DMS153 treated with DMSO at 0.1 percent for 48 hours (cell line): ENCODE results near the gene LAIR1.
"Not testable (repeated sequence)": the region's sequence is repeated elsewhere in the genome, so short reads cannot be mapped to it uniquely, and the experiment has no call there.

Source experiments
- DNase-seq: peaks from one replicate; lab custom pipeline; 2025; ENCODE audit not compliant: unreplicated experiment; lab: John Stamatoyannopoulos, UW

Gene LAIR1, protein sequence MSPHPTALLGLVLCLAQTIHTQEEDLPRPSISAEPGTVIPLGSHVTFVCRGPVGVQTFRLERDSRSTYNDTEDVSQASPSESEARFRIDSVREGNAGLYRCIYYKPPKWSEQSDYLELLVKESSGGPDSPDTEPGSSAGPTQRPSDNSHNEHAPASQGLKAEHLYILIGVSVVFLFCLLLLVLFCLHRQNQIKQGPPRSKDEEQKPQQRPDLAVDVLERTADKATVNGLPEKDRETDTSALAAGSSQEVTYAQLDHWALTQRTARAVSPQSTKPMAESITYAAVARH

DNA sequence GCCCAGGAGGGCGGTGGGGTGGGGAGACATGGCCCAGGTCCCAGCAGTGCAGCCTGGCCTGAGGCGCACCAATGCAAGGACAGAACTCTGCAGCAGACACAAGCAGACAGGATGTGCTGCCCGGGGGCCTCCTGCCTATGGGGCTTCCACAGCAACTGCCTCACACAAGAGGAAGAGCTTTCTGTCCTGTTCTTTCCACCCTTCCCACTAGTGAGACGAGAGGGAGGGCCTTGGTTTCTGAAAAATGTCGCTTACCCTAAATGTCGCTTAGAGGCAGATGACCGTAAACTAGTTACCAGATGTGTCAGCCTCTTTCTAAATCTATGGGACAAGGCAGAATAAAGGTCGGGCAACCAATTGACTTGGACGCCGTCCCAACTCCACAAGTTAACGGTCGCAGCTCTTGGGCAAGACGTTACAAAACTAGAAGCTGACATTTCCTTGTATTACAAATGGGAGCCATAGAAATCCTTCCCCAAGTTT is at the start of gene LAIR1:
Gene LAIR1, minus strand, starts transcription at position 157 of the 483 bp plus-strand sequence. Its CDS starts 127 bp downstream, at position 30.
- no peak for DNase-seq

DNA sequence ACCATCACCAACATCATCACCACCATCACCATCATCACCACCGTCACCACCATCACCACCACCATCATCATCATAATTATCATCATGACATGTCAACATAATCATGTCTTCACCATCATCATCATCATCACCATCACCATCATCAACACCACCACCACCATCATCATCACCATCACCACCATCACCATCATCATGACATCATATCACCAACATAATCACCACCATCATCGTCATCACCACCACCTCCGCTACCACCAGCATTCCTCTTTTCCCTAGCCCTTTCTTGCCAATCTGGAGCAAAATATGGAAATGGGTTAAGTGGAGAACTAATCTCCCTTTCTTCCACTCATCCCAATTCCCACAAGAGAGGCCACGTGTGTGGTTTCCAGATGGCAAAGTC is 49.4 kb upstream of the LAIR1 start:
- no peak for DNase-seq

DNA sequence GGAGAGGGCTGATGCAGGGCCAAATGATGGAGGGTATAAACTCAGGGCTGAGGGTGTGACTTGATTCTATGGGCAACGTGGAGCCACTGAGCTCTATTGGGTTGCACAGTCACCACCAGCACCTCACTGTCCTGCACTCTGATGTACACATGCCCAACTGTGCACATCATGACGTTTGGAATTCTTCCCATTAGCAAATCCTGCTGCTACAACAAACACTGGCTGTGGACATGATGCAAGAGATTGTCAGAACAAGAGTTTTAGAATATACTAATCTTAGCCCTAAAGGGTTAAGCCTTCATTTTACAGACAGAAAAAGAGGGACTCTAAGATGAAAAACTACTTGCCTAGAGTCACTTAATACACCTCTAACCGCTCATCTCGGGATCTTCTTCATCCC is 48.1 kb upstream of the LAIR1 start:
- DNase-seq: no peak

DNA sequence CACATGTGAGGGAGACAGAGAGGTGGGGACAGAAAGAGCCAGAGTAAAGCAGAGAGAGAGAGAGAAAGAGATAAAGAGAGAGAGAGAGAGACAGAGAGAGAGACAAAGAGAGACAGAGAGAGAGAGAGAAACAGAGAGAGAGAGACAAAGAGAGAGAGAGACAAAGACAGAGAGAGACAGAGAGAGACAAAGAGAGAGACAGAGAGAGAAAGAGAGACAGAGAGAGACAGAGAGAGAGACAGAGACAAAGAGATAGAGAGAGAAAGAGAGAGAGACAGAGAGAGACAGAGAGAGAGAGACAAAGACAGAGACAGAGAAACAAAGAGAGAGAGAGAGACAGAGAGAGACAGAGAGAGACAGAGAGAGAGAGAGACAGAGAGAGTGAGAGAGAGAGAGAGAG is 46.3 kb upstream of the LAIR1 start:
- no peak for DNase-seq

DNA sequence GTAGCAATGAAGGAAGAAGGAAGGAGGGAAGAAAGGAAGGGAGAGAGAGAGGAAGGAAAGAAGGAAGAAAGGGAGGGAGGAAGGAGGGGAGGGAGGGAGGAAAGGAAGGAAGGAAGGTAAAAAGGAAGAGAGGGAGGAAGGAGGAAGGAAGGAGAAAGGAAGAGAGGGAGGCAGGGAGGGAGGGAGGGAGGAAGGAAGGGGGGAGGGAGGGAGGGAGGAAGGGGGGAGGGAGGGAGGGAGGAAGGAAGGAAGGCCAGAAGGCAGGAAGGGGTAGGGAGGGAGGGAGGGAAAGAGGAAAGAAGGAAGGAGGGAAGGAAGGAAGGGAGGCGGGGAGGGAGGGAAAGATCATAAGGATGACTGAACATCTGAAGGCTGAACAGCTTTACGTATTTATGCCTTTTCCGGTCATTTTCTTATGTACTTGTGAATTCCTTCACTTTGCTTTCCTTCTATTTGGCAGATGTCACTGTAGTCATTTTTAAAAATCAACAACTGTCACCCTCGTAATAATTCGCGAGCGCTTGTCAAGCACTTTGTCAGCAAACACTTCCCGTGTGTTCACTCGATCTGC is 43.8 kb upstream of the LAIR1 start:
- DNase-seq: no peak

DNA sequence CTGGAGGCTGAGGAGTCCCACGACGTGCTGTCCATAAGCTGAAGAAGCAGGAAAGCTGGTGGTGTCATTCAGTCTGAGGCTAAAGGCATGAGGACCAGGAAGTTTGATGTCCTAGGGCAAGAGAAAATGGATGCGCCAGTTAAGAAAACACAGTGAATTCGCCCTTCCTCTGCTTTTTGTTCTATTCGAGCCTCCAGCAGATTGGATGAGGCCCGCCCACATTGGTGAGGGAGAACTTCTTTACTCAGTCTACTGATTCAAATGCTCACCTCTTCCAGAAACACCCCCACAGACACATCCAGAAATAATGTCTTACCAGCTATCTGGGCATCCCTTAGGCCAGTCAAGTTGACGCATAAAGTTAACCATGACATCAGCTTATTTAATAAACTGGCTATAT is 43.0 kb upstream of the LAIR1 start:
- no peak for DNase-seq

DNA sequence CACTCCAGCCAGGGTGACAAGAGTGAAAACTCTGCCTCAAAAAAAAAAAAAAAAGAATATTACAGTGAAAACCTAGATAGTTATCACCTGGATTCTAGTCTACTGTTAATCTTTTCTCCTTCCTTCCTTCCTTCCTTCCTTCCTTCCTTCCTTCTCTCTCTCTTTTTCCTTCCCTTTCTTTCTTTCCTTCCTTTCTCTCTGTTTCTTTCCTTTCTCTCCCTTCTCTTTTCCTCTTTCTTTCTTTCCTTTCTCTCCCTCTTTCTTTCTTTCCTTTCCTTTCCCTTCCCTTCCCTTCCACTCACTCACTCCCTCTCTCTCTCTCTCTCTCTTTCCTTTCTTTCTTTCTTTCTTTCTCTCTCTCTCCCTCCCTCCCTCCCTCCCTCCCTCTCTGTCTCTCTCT is 40.9 kb upstream of the LAIR1 start:
- DNase-seq: no peak

DNA sequence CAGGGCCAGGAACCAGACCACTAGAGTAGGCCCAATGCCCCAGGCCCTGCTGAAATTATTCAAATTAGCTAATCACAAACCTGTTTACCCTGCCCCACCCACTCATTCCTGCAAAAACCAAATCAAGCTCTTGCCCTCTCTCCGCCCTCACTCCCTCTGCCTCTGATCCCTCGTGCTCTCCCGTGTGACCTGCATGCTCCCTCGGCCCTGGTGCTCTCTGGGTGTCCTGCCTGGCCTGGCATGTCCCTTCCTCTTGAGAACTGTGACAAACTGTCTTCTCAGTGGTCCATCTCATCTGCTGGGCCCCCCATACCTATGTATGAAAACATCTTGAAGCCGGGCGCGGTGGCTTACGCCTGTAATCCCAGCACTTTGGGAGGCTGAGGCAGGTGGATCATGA is 38.3 kb upstream of the LAIR1 start:
- DNase-seq: no peak

DNA sequence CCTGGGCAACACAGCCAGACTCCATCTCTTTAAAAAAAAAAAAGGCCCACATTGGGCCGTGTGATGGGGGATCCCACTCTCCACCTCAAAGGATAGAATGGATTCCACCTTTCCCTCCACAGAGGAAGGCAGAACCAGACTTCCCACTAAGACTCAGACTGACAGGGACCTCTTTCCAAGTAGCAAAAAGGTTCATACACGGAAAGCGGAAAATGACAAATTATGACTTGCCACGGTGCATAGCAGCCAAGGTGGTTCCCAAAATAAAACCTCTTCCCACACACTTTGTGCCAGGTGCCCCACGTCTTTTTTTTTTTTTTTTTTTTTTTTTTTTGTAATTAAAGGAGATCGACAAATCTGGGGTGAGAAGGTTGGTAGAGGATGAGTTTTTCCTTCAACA is 36.2 kb upstream of the LAIR1 start:
- DNase-seq: no peak

DNA sequence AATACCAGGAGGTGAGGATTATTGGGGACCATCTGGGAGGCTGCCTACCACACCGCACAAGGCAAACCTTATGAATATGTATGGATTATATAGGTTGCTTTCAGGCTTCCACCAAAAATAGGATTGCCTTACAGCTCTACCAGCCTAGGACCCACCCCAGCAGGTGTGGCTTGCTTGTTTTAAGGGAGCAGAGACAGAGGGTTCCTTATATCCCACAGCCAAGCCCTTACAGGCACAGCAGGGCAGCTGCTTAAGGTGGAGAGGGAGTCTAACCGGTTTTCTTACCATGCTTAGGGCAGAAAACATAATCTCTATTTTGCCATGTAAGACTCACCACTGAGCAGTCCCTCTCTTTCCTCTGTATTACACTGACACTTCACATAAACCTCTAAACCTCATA is 34.5 kb upstream of the LAIR1 start:
- no peak for DNase-seq

DNA sequence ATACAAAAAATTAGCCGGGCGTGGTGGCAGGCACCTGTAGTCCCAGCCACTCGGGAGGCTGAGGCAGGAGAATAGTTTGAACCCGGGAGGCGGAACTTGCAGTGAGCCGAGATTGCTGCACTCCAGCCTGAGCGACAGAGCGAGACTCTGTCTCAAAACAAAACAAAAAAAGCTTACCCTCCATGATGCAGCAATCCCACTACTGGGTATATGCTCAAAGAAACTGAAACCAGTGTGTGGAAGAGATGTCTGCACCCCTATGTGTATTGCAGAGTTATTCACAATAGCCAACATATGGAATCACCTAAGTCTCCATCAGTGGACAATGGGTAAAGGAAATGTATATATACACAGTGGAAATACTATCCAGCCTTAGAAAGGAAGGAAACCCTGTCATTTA is 31.0 kb upstream of the LAIR1 start:
- no peak for DNase-seq

DNA sequence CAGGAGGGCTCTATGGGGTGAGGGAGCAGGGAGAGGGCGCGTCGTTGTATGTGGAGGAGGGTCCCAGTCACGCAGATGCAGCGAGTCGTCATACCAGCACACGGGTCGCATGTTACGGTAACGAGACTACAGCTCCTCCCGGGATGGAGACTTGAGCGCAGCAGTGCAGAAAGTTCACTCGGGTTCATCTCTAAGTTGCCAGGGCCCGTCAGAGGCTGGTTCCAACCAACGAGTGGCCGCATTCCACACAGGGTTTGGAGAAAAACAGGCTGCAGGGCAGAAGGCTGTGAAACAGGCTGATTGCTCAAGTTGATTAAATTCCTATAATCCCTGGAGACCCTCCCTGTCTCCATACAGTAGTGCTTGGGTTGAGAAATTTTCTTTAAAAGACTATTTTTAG is 28.6 kb upstream of the LAIR1 start:
- no peak for DNase-seq

DNA sequence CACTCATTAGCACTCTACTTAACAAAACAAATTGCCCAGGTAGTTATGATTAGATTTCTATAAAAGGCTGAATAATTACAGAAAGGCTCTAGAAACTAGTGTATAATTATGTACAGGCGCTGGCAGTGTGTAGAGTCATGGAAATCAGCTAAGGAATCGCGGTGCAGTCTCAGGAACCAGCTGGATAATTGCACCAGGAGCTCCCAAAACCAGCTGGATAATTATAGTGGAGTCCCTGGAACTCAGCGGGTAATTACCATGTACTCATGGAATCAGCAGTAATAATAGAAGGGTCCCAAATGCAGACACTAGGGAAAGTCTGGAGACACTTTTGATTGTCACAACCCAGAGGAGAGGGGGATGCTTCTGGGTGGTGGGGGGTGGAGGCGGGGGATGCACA is 27.4 kb upstream of the LAIR1 start:
- DNase-seq: no peak

DNA sequence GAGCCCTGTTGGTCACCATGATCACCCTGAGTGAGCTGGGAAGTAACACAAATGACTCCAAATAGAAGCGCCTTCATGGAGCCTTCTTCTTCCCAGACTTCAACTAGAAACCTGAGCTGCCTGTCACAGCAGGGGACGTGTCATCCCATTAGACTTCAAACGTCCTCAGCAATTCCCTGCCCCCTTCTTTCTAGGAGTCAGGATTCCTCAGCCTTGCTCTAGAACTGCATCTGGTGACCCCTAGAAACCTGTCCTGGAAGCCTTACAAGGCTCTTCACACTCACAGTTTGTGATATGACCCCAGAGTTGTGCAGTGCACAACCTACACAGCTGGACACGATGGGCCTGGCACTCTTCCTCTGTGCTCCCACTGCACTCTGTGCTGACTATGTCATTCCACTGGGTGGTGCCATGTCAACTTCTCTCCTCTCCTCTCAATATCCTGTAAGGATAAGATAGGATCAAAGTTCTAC is 26.9 kb upstream of the LAIR1 start:
- DNase-seq: no peak

DNA sequence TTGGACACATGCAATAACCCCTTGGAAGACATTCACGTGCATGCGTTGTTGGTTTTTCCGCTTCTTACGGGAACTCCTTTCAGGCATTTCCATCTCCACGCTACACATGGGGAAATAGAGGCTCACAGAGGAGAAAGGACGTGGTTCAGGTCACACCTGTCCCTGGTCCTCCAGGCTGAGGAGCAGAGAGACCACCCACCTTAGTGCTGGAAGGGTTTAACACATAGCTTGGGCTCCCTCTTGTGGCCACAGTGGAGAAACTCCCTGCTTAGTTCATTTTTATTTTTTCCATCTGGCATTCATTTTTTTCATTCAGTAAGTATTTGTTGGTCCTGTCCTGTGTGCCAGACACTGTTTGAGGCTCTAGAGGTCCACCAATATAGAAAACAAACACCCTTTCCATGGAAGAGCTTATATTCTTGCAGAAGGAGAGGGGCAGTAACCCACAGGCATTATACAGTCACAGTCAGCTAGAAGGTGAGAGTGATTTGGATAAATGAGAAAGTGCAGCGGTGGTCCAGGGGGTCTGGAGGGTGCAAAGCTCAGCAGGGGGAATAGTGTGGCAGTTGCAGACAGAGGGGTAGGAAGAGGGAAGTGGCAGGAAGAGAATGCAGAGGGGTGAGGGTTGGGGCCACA is 26.3 kb upstream of the LAIR1 start:
- DNase-seq: no peak

DNA sequence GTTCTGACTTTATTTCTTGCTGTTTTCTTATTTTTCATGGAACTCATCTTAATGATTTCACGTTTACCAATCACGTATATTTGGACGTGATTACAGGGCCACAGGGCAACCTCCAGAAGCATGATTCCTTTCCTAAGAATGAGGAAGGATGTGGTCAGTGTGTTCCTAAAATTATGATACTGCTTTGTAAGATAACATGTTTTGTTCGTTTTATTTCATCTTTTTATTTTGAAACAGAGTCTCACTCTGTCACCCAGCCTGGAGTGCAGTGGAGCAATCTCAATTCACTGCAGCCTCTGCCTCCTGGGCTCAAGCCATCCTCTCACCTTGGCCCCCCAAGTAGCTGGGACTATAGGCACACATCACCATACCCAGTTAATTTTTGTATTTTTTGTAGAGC is 24.8 kb upstream of the LAIR1 start:
- DNase-seq: no peak

DNA sequence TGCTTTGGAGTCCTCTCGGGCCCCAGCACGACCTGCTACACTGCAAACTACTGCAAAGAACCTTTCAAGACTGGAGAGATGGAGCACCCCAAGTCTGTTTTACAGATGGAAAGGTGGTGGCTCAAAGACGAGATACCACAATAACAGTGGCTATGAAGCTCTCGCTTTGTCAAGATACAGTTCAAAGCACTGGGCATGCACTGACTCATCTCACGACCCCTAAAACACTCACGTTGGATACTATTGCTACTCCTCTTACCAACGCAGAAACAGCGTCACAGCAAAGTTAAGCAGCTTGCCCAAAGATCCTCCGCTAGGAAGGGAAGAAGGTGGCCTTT is 24.0 kb upstream of the LAIR1 start:
- DNase-seq: no peak

DNA sequence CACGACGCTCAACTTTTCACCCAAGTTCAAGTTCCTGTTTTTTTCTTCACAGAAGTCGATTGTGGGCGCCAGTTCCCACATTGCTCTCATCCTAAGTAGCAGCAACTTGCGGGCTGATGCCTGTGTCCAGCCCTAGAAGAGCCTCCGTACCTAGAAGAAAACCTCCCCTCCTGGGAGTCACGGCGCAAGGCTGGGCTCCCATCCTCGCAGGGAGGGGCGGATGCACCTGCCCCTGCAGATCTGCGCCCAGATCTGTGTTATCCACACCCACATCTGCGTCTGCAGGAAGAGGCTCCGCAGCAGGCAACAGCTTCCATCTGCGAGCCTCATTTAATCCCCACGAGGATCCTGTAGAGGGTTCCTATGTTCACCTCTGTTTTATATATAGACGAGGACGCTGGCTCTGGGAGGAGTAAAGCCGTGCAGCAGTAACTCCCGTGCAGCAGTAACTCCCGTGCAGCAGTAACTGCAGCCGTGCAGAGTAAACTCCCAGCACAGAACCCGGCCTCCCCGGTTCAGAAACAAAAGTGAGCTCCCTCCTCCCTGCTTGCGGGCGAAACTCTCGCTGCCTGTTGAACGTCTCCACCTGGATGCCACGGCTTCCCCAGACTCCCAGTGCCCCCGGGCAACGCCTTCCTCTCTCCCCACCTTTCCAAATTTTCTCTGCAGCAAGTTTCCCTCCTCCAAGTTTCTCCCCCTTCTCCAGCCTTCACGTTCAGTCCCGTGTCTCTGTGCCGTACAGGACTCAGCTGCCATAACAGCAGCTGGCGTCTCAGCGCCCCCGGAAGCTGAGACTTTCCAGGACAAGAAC is 23.5 kb upstream of the LAIR1 start:
- no peak for DNase-seq

DNA sequence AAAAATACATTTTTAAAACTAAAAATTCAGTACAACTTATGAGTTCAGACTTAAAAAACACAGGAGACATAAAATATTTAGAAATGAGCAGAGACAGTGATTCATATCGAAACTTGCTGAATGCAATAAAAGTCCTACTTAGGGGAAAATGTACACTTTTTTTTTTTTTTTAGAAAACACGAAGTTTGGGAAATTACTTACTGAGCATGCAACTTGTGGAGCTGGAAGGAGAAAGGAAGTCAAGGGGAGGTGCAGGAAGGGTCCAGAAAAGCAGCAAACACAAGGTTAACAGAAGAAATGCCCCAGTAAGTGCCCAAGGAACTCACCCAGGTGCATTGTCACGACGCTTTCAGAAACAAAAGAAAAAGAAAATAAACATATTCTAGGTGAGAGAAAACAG is 18.6 kb upstream of the LAIR1 start:
- no peak for DNase-seq

DNA sequence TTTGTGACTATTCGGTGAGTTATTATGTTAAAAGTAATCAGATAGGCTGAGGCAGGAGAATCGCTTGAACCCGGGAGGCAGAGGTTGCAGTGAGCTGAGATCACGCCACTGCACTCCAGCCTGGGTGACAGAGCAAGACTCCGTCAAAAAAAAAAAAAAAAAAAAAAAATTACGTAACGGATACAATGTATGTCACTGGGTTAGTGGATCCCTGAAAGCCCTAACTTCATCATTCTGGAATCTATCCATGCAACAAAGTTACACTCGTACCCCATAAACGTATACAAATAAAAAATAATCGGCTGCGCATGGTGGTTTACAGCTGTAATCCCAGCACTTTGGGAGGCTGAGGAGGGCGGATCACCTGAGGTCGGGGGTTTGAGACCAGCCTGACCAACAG is 17.3 kb upstream of the LAIR1 start:
- DNase-seq: not testable (repeated sequence)

DNA sequence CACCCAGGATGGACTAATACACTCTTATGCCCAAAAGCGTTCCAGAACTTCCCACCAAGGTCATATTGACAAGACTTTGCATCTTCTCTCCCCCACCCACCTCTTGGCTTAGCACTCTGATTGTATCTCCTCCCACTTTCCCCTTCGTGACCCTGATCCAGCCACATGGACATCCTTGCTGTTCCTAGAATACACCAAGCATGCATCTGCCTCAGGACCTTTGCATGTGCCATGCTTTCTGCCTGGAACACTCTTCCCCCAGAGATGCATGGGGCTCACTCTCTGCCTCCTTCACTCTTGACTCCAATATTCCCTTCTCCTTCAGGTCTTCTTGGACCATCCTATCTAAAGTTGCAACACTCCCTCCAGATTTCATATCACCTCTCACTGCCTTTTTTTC is 16.2 kb upstream of the LAIR1 start:
- no peak for DNase-seq

DNA sequence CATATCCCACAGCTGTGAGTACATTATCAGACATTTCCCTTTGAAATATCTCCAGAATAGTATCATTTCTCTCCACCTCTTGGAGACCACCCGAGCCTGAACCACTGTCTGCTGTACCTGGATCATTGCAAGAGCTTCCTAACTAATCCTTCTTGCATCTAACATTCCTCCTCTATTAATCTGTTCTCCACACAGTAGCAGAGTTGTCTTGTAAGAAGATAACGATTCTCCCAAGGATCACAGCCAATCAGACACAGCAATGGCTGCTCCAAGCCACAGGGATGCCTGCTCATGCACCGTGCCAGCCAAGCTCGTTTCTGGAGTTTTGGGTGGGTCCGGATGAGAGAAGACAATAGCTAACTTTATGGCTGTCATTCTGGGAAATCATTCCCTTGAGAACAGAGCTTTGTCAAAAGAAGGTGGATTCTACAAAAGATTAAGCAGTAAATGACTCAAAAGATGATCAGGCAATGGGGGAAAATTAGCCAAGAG is 14.5 kb upstream of the LAIR1 start:
- DNase-seq: no peak
